WI38 (cell line): ENCODE measurements around the gene JPH2.

Source experiments
- H3K4me3 ChIP-seq: 2 replicates; pipeline ENCODE4 v1.5.1; 2011; ENCODE audit warnings: low read depth, mild to moderate bottlenecking, control low read depth, low read length
- TF ChIP-seq, protein P1 (sequence below): IDR thresholded peaks from 2 replicates; pipeline ENCODE4 v1.5.1; 2012; ENCODE audit warnings: low read depth, mild to moderate bottlenecking, control low read depth, low read length

JPH2 gene

DNA sequence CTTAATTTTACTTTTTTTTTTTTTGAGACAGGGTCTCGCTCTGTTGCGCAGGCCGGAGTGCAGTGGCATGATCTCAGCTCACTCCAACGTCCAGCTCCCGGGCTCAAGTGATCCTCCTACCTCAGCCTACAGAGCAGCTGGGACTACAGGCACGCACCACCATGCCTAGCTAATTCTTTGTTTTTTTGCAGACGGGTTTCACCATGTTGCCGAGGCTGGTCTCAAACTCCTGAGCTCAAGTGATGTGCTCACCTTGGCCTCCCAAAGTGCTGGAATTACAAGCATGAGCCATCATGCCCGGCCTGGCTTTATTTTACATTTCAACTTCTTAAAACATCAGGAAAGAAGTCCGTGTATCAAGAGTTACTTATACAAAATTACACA lies 17.8 kb upstream of the JPH2 start:
- TF ChIP-seq, protein P1, sequence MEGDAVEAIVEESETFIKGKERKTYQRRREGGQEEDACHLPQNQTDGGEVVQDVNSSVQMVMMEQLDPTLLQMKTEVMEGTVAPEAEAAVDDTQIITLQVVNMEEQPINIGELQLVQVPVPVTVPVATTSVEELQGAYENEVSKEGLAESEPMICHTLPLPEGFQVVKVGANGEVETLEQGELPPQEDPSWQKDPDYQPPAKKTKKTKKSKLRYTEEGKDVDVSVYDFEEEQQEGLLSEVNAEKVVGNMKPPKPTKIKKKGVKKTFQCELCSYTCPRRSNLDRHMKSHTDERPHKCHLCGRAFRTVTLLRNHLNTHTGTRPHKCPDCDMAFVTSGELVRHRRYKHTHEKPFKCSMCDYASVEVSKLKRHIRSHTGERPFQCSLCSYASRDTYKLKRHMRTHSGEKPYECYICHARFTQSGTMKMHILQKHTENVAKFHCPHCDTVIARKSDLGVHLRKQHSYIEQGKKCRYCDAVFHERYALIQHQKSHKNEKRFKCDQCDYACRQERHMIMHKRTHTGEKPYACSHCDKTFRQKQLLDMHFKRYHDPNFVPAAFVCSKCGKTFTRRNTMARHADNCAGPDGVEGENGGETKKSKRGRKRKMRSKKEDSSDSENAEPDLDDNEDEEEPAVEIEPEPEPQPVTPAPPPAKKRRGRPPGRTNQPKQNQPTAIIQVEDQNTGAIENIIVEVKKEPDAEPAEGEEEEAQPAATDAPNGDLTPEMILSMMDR = no peak
- no peak overlapping the region for H3K4me3 ChIP-seq

DNA sequence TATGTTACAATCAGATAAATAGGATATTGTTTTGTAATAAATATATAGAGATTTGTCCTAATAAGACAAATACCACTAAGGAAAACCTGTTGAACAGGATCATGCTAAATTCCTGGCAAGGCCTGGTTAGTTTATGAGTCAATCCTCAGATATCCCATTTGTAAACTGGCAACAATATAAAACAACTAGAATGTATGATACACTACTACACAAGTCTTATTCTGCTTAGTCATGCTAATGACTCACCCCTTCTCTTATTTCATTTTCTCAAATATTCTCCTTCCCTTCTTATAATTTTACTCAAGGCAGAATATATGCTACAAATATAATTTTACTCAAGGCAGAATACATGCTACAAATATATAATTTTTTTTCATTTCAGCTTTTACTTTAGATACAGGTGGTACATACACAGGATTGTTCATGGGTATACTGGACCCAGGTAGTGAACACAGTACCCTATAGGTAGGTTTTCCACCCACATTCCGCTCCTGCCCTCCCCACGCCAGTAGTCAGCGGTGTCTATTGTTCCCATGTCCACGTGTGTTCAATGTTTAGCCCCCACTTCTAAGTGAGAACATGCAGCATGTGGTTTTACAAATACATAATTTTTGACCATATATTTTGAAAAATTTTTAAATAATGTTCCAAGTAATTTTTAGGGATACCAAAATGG lies 17.3 kb upstream of the JPH2 start:
- peak overlapping the region; percentile 6; the same call in 1 of the 2 replicates for H3K4me3 ChIP-seq

DNA sequence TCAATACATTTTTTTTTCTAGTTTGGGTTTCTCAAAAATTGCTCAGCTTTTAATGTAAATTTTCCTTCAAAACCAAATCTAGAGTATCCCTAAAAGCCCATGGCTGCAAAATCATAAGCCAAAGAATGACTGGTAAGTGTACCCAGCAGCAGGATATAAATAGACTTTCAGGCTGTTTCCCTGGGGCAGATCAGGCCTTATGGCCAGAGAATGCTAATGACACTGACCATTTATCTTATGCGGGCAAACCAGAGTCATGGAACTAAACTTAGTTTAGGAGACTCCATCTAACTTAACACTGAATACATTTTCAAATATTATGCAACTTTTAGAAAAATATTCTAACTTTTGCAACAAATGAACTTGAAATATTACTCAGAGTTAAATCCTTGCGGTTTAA lies 16.2 kb upstream of the JPH2 start:
- TF ChIP-seq, protein P1 = no peak
- H3K4me3 ChIP-seq = no peak overlapping the region

More for the DNA sequence above, 17.3 kb upstream of the JPH2 start:
- TF ChIP-seq, protein P1 = no peak

DNA sequence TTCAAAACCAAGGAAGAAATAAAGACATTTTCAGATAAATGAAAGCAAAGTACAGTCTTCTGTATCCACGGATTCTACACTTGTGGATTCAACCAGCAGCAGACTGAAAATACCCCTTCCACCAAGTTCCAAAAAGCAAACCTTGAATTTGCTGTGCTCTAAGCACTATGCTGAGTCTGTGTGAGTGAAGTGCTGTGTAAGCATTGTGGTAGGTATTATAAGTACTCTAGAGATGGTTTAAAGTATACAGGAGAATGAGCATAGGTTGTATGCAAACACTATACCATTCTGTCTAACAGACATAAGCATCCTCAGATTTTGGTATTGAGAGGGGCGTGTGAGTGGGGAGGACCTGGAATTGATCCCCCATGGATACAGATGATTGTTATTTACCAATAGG lies 14.0 kb upstream of the JPH2 start:
- TF ChIP-seq, protein P1 = no peak
- no peak overlapping the region for H3K4me3 ChIP-seq

DNA sequence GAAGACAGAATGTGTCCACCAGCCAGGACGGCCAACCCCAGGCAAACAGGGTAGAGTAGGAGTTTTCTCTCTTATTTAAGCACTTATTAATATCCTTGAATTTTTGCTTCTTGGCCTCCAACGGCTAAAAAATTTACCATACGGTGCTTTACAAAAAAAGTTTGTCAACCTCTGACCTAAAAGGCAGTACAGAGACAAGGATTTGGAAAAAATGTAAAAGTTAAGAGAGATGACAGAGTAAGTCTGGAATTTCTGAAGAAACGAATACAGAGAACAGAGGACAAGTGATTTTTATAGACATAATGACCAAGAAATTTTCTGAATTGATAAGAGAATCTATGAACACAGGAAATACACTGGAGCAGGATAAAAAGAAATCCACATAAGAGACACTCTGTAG lies 13.4 kb upstream of the JPH2 start:
- TF ChIP-seq, protein P1 = no peak
- no peak overlapping the region for H3K4me3 ChIP-seq

DNA sequence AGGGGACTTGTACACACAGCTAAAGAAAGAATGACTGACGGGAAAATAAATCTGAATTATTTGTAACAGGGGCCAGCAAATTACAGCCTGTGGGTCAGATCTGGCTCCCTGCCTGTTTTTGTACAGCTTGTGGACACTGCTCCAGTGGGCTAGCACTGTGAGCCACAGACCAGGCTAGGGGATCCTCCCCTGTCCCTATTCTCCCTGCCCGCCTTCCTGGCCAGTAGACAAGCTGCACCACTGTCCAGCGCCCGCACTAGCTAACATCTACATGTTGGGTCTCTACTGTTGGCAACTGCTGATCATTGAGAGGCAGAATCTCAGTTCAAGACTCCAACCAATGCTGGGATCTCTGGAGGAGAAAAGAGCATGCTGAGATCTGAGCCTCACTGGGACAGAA lies 12.9 kb upstream of the JPH2 start:
- TF ChIP-seq, protein P1 = no peak
- no peak overlapping the region for H3K4me3 ChIP-seq

DNA sequence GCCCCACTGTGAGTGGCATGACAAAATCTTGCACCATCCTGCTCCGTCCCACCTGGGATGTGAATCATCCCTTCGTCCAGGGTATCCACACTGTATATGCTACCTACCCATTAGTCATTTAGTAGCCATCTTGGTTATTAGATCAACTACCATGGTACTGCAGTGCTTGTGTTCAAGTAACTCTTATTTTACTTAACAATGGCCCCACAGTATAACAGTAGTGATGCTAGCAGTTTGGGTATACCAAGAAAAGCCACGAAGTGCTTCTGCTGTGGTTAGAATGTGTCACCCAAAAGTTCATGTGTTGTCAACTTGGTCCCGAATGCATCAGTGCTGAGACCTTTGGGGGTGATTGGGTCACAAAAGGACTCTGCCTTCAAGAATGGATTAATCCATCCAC lies 11.9 kb upstream of the JPH2 start:
- TF ChIP-seq, protein P1 = no peak
- no peak overlapping the region for H3K4me3 ChIP-seq
